Neural progenitor cell (in vitro differentiated cells): Measurements from ENCODE around the gene ADAMTS14. TPM values are rescaled to one million over a fixed set of nuclear protein-coding genes. Genes with fewer than 3 reads are reported as not detected.

Experiments used
- DNase-seq: peaks from one replicate; pipeline ENCODE4 v3.0.0-alpha.2; 2016; ENCODE audit warnings: low spot score
- H2AFZ ChIP-seq: fragments of 200-600 bp; sonication (generic); replicated peaks from 2 replicates; pipeline ENCODE4 v1.6.1; 2016; ENCODE audit warnings: antibody characterized with exemption
- H3F3A ChIP-seq: fragments of 200-600 bp; sonication (generic); 2 replicates; pipeline ENCODE4 v1.6.1; 2016; ENCODE audit warnings: antibody characterized with exemption, low read depth
- H3K27ac ChIP-seq: fragments of 200-600 bp; sonication (generic); 2 replicates; pipeline ENCODE4 v1.5.1; 2016; ENCODE audit warnings: mild to moderate bottlenecking
- H3K27me3 ChIP-seq: fragments of 200-600 bp; sonication (generic); 2 replicates; pipeline ENCODE4 v1.6.1; 2016; ENCODE audit warnings: mild to moderate bottlenecking, moderate library complexity
- H3K36me3 ChIP-seq: fragments of 200-600 bp; sonication (generic); 2 replicates; pipeline ENCODE4 v1.5.1; 2016
- H3K4me1 ChIP-seq: fragments of 200-600 bp; sonication (generic); 2 replicates; pipeline ENCODE4 v1.6.1; 2016; ENCODE audit warnings: mixed run types
- H3K4me2 ChIP-seq: fragments of 200-600 bp; sonication (generic); 2 replicates; pipeline ENCODE4 v1.6.1; 2016
- H3K4me3 ChIP-seq: fragments of 200-600 bp; sonication (generic); 2 replicates; pipeline ENCODE4 v1.5.1; 2016
- H3K79me2 ChIP-seq: fragments of 200-600 bp; sonication (generic); 2 replicates; pipeline ENCODE4 v1.6.1; 2016; ENCODE audit warnings: low read depth
- H3K9ac ChIP-seq: fragments of 200-600 bp; sonication (generic); 2 replicates; pipeline ENCODE4 v1.6.1; 2016
- H3K9me3 ChIP-seq: fragments of 200-600 bp; sonication (generic); 2 replicates; pipeline ENCODE4 v1.5.1; 2016; ENCODE audit warnings: low read depth
- H4K20me1 ChIP-seq: fragments of 200-600 bp; sonication (generic); 2 replicates; pipeline ENCODE4 v1.6.1; 2016; ENCODE audit warnings: low read depth
- H3K27ac Mint-ChIP-seq: 3 replicates; pipeline ENCODE4 v1.8.0; 2021; ENCODE audit warnings: mixed read lengths
- H3K27me3 Mint-ChIP-seq: 2 replicates; pipeline ENCODE4 v1.8.0; 2022; ENCODE audit warnings: low read depth, mild to moderate bottlenecking, inconsistent platforms, moderate library complexity, mixed read lengths; ENCODE audit not compliant: insufficient read depth
- H3K36me3 Mint-ChIP-seq: 3 replicates; pipeline ENCODE4 v1.8.0; 2021; ENCODE audit warnings: mixed read lengths
- H3K4me1 Mint-ChIP-seq: 3 replicates; pipeline ENCODE4 v1.8.0; 2021; ENCODE audit warnings: mixed read lengths
- H3K4me3 Mint-ChIP-seq: 3 replicates; pipeline ENCODE4 v1.8.0; 2021; ENCODE audit warnings: mild to moderate bottlenecking, moderate library complexity, mixed read lengths
- H3K9me3 Mint-ChIP-seq: 3 replicates; pipeline ENCODE4 v1.8.0; 2020; ENCODE audit warnings: mixed read lengths
- CTCF ChIP-seq: fragments of 200-600 bp; sonication (generic); IDR thresholded peaks from 2 replicates; pipeline ENCODE4 v1.5.1; 2017; ENCODE audit warnings: antibody characterized with exemption, mild to moderate bottlenecking
- EZH2 ChIP-seq: fragments of 200-600 bp; sonication (generic); IDR thresholded peaks from 2 replicates; pipeline ENCODE4 v1.6.1; 2017; ENCODE audit warnings: antibody characterized with exemption, mild to moderate bottlenecking, moderate library complexity
- EZH2phosphoT487 ChIP-seq: fragments of 200-600 bp; sonication (generic); IDR thresholded peaks from 2 replicates; pipeline ENCODE4 v1.6.1; 2017; ENCODE audit warnings: antibody characterized with exemption
- total RNA-seq: library from RNA; depleted of rRNA; stranded (reverse); fragments of >200 nt; gene quantifications from 2 replicates; pipeline ENCODE4 v1.2.3, GENCODE V29; 2015; ENCODE audit warnings: low replicate concordance

The ADAMTS14 gene
- total RNA-seq, 1 donor from 2014 or later, result not detected

- H3K9ac ChIP-seq, result no peak overlapping the region
- no peaks in the 10 kb centered on the region for H3K27me3 ChIP-seq
- no peaks in the 10 kb centered on the region for H3K4me1 ChIP-seq
- Mint-ChIP-seq H3K27ac (no peak overlapping the region), H3K4me1 (peaks cover 12% of the 10 kb centered on the region), H3K27me3 (peaks cover 12% of the 10 kb centered on the region), H3K4me3 (no peak overlapping the region), H3K9me3 (no peaks in the 10 kb centered on the region), H3K36me3 (no peaks in the 10 kb centered on the region)
- H3K27ac ChIP-seq, result no peak overlapping the region
- no peak overlapping the region for H2AFZ ChIP-seq
- no peak overlapping the region for H3K4me2 ChIP-seq
- H3K4me3 ChIP-seq, result no peak overlapping the region
- H3K79me2 ChIP-seq, result no peaks in the 10 kb centered on the region
- H3K9me3 ChIP-seq, result no peaks in the 10 kb centered on the region
- H4K20me1 ChIP-seq, result no peaks in the 10 kb centered on the region
- no peak for DNase-seq
- no peaks in the 10 kb centered on the region for H3K36me3 ChIP-seq
- TF ChIP-seq EZH2phosphoT487, result no peak
- no peaks in the 10 kb centered on the region for H3F3A ChIP-seq
Measured at GRCh38 chr10:70753841-70754621, 81.7 kb downstream of the ADAMTS14 start.

GRCh38 chr10:70756700-70757360, 84.5 kb downstream of the ADAMTS14 start:
- Mint-ChIP-seq H3K27ac (no peak overlapping the region), H3K36me3 (no peaks in the 10 kb centered on the region), H3K9me3 (no peaks in the 10 kb centered on the region), H3K4me3 (no peak overlapping the region), H3K4me1 (peaks cover 25% of the 10 kb centered on the region), H3K27me3 (peaks cover 7% of the 10 kb centered on the region)
- Histone ChIP-seq H3K4me1 (no peaks in the 10 kb centered on the region), H4K20me1 (no peaks in the 10 kb centered on the region), H3K4me3 (no peak overlapping the region), H3K27me3 (no peaks in the 10 kb centered on the region), H3K9ac (no peak overlapping the region), H3K4me2 (no peak overlapping the region), H3F3A (no peaks in the 10 kb centered on the region), H3K36me3 (no peaks in the 10 kb centered on the region), H2AFZ (no peak overlapping the region), H3K79me2 (no peaks in the 10 kb centered on the region), H3K27ac (no peak overlapping the region), H3K9me3 (no peaks in the 10 kb centered on the region)
- TF ChIP-seq CTCF, result no peak
- TF ChIP-seq EZH2, result no peak
- DNase-seq, result no peak

- H3K36me3 ChIP-seq, result no peaks in the 10 kb centered on the region
- Mint-ChIP-seq H3K36me3 (no peaks in the 10 kb centered on the region), H3K27me3 (peaks cover 7% of the 10 kb centered on the region), H3K9me3 (no peaks in the 10 kb centered on the region), H3K4me1 (peaks cover 32% of the 10 kb centered on the region), H3K27ac (no peak overlapping the region), H3K4me3 (no peak overlapping the region)
- no peaks in the 10 kb centered on the region for H3K79me2 ChIP-seq
- no peak overlapping the region for H2AFZ ChIP-seq
- H3K27me3 ChIP-seq, result no peaks in the 10 kb centered on the region
- no peak overlapping the region for H3K9ac ChIP-seq
- H3K4me1 ChIP-seq, result peaks cover 3% of the 10 kb centered on the region
- H3K9me3 ChIP-seq, result no peaks in the 10 kb centered on the region
- TF ChIP-seq EZH2 (no peak), EZH2phosphoT487 (no peak), CTCF (no peak)
- no peak overlapping the region for H3K4me2 ChIP-seq
- H3F3A ChIP-seq, result no peaks in the 10 kb centered on the region
- H4K20me1 ChIP-seq, result no peaks in the 10 kb centered on the region
- no peak for DNase-seq
- no peak overlapping the region for H3K4me3 ChIP-seq
- H3K27ac ChIP-seq, result no peak overlapping the region
Measured at GRCh38 chr10:70757856-70758255, 85.5 kb downstream of the ADAMTS14 start.
